ENCODE measurements around the gene KCNH4.

Gene KCNH4

DNA sequence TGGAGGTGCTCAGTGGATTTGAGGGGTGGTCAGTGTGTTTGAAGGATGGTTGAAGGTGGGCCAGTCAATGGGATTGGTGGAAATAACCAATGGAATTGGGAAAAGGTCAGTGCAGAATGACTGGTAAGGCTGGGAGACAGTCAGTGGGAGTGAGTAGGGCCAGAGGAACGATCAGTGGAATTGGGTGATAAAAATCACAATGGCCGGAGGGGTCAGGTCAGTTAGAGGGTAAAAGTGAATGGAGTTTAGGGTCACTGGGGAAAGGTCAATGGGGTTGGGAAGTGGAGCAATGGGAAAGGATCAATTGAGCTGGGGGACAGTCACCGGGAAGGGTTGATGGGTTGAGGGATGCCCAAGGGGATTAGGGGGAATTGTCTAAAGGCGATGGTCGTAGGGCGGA is 15.2 kb downstream of the KCNH4 start:
- peaks cover 38% of the 10 kb centered on the region for H3K4me1 ChIP-seq (ENCODE audit: low read length)

DNA sequence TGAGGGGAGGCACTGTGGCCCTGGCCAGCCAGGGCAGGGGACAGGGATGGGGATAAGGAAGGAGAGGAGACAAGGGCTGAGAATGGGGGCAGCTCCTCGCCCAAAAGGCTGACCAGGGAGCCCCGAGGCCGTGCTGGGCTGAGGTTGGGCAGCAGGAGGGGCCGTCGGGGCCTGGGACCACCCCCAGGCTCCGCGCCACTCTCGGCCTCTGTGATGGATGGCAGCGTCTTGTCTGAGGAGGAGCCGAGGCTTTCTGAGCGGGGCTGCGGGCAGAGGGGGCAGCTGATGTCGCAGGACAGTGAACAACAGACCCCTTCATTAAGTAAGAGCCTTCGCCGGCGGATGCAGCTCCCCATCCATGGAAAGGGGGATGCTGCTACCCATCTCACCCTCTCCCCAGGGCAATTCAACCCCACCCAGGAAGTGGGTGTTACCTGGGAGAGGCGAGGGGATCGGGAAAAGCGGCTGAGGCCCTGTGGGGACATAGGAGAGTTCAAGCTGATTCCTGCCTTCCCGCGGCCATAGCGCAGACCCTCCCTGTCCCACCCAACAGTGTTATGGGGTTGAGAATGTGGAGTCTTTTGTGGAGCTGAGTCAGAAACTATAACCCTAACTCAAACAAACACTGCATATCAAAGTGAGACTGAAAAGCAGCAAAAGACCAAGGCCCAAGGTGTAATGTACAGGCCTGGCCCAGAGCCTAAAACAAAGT is 17.1 kb downstream of the KCNH4 start:
- no peak overlapping the region for H3K4me3 ChIP-seq (ENCODE audit: low read length)
- no peaks in the 10 kb centered on the region for H4K20me1 ChIP-seq (ENCODE audit: insufficient read depth, low read length)
- no peaks in the 10 kb centered on the region for H3K36me3 ChIP-seq (replicated peaks; ENCODE audit: low read depth, low read length)
- H3K27ac ChIP-seq (ENCODE audit: low read length): no peak overlapping the region
- no peak overlapping the region for H3K4me2 ChIP-seq (ENCODE audit: low read length)
- H3K79me2 ChIP-seq (ENCODE audit: low read length): no peaks in the 10 kb centered on the region
- no peak overlapping the region for H3K9ac ChIP-seq (ENCODE audit: low read length)
- no peaks in the 10 kb centered on the region for H3K27me3 ChIP-seq (ENCODE audit: low read depth, low read length)
- H2AFZ ChIP-seq (ENCODE audit: low read depth, low read length): no peak overlapping the region
- no peaks in the 10 kb centered on the region for H3K9me3 ChIP-seq (ENCODE audit: insufficient read depth, low read length)
- peaks cover 38% of the 10 kb centered on the region for H3K4me1 ChIP-seq (ENCODE audit: low read length)
- TF ChIP-seq EZH2phosphoT487 (IDR thresholded peaks at IDR 0.05; ENCODE audit: low read depth): no peak
- TF ChIP-seq, protein P1, sequence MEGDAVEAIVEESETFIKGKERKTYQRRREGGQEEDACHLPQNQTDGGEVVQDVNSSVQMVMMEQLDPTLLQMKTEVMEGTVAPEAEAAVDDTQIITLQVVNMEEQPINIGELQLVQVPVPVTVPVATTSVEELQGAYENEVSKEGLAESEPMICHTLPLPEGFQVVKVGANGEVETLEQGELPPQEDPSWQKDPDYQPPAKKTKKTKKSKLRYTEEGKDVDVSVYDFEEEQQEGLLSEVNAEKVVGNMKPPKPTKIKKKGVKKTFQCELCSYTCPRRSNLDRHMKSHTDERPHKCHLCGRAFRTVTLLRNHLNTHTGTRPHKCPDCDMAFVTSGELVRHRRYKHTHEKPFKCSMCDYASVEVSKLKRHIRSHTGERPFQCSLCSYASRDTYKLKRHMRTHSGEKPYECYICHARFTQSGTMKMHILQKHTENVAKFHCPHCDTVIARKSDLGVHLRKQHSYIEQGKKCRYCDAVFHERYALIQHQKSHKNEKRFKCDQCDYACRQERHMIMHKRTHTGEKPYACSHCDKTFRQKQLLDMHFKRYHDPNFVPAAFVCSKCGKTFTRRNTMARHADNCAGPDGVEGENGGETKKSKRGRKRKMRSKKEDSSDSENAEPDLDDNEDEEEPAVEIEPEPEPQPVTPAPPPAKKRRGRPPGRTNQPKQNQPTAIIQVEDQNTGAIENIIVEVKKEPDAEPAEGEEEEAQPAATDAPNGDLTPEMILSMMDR (IDR thresholded peaks at IDR 0.05; ENCODE audit: low read depth, low read length): no peak

More for the DNA sequence above, 15.2 kb downstream of the KCNH4 start:
- H2AFZ ChIP-seq (ENCODE audit: low read depth, low read length): no peak overlapping the region
- no peaks in the 10 kb centered on the region for H3K79me2 ChIP-seq (ENCODE audit: low read length)
- no peaks in the 10 kb centered on the region for H3K27me3 ChIP-seq (ENCODE audit: low read depth, low read length)
- TF ChIP-seq EZH2phosphoT487 (IDR thresholded peaks at IDR 0.05; ENCODE audit: low read depth): no peak
- TF ChIP-seq, protein P1 (IDR thresholded peaks at IDR 0.05; ENCODE audit: low read depth, low read length): no peak
- H3K4me3 ChIP-seq (ENCODE audit: low read length): no peak overlapping the region
- no peaks in the 10 kb centered on the region for H3K36me3 ChIP-seq (replicated peaks; ENCODE audit: low read depth, low read length)
- H4K20me1 ChIP-seq (ENCODE audit: insufficient read depth, low read length): no peaks in the 10 kb centered on the region
- no peak overlapping the region for H3K9ac ChIP-seq (ENCODE audit: low read length)
- no peaks in the 10 kb centered on the region for H3K9me3 ChIP-seq (ENCODE audit: insufficient read depth, low read length)
- no peak overlapping the region for H3K27ac ChIP-seq (ENCODE audit: low read length)
- no peak overlapping the region for H3K4me2 ChIP-seq (ENCODE audit: low read length)

DNA sequence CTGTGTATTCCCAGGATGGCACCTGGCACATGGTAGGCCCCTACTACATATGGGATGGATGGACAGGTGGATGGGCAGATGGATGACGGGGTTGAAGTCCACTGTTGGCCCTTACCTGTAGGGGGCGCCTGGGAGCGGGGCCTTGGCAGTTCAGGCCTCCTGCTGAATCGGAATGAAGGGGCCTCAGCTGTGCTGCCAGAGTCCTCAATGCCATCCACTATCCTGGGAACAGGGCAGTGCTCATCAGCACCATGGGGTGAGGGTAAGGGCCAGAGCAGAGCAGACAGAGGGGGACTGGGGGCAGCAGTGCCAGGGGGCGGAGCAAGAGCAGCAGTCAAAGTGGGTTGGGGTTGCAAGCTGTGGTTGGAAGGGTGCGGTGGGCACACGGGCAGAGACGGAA is 17.8 kb downstream of the KCNH4 start:
- H4K20me1 ChIP-seq (ENCODE audit: insufficient read depth, low read length): no peaks in the 10 kb centered on the region
- H3K36me3 ChIP-seq (replicated peaks; ENCODE audit: low read depth, low read length): no peaks in the 10 kb centered on the region
- H2AFZ ChIP-seq (ENCODE audit: low read depth, low read length): no peak overlapping the region
- no peaks in the 10 kb centered on the region for H3K79me2 ChIP-seq (ENCODE audit: low read length)
- H3K9ac ChIP-seq (ENCODE audit: low read length): no peak overlapping the region
- no peak for TF ChIP-seq EZH2phosphoT487 (IDR thresholded peaks at IDR 0.05; ENCODE audit: low read depth)
- TF ChIP-seq, protein P1 (IDR thresholded peaks at IDR 0.05; ENCODE audit: low read depth, low read length): peak; percentile 68
- H3K27ac ChIP-seq (ENCODE audit: low read length): no peak overlapping the region
- H3K4me3 ChIP-seq (ENCODE audit: low read length): no peak overlapping the region
- H3K4me2 ChIP-seq (ENCODE audit: low read length): no peak overlapping the region
- H3K9me3 ChIP-seq (ENCODE audit: insufficient read depth, low read length): no peaks in the 10 kb centered on the region
- peaks cover 36% of the 10 kb centered on the region for H3K4me1 ChIP-seq (ENCODE audit: low read length)
- no peaks in the 10 kb centered on the region for H3K27me3 ChIP-seq (ENCODE audit: low read depth, low read length)

DNA sequence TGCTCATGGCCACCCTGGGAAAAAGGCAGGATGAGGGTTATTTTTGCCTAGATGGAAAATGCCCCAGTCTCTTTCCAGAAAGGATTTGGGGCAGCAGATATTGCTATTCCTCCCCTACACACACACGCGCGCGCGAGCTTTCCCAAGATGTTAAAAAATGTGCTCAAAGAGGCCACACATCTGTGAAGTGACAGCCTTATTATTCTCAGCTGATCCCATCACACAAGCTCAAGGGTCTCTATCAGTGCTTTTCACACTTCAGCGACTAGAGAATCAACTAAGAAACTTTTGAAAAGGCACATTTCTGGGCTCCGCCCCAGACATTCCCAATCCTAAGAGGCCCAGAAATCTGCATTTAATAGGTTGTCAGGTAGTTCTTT is 20.4 kb downstream of the KCNH4 start:
- no peaks in the 10 kb centered on the region for H3K27me3 ChIP-seq (ENCODE audit: low read depth, low read length)
- no peaks in the 10 kb centered on the region for H4K20me1 ChIP-seq (ENCODE audit: insufficient read depth, low read length)
- H3K4me1 ChIP-seq (ENCODE audit: low read length): peaks cover 25% of the 10 kb centered on the region
- H2AFZ ChIP-seq (ENCODE audit: low read depth, low read length): no peak overlapping the region
- H3K79me2 ChIP-seq (ENCODE audit: low read length): no peaks in the 10 kb centered on the region
- H3K36me3 ChIP-seq (replicated peaks; ENCODE audit: low read depth, low read length): no peaks in the 10 kb centered on the region
- H3K27ac ChIP-seq (ENCODE audit: low read length): no peak overlapping the region
- H3K9me3 ChIP-seq (ENCODE audit: insufficient read depth, low read length): no peaks in the 10 kb centered on the region
- no peak overlapping the region for H3K4me2 ChIP-seq (ENCODE audit: low read length)
- H3K4me3 ChIP-seq (ENCODE audit: low read length): no peak overlapping the region
- TF ChIP-seq, protein P1 (IDR thresholded peaks at IDR 0.05; ENCODE audit: low read depth, low read length): no peak
- no peak for TF ChIP-seq EZH2phosphoT487 (IDR thresholded peaks at IDR 0.05; ENCODE audit: low read depth)
- H3K9ac ChIP-seq (ENCODE audit: low read length): no peak overlapping the region
